HUES48 (cell line): ENCODE data around the gene PDILT.
"Not testable (repeated sequence)": the region's sequence is repeated elsewhere in the genome, so short reads cannot be mapped to it uniquely, and the experiment has no call there.

ENCODE experiments used
- H3K27ac ChIP-seq: one replicate; pipeline ENCODE4 v1.7.0; 2013; ENCODE audit warnings: low read depth, low read length, inconsistent platforms
- H3K27me3 ChIP-seq: 2 replicates; pipeline ENCODE4 v1.6.1; 2013; ENCODE audit warnings: mild to moderate bottlenecking, low read length; ENCODE audit not compliant: control insufficient read depth, insufficient read depth
- H3K36me3 ChIP-seq: 2 replicates; pipeline ENCODE4 v1.6.1; 2013; ENCODE audit warnings: low read length; ENCODE audit not compliant: control insufficient read depth, insufficient read depth
- H3K4me1 ChIP-seq: 2 replicates; pipeline ENCODE4 v1.6.1; 2013; ENCODE audit warnings: mild to moderate bottlenecking, low read length; ENCODE audit not compliant: control insufficient read depth, insufficient read depth
- H3K4me3 ChIP-seq: 2 replicates; pipeline ENCODE4 v1.5.1; 2013; ENCODE audit warnings: mild to moderate bottlenecking, low read depth, low read length
- H3K9ac ChIP-seq: 2 replicates; pipeline ENCODE4 v1.6.1; 2013; ENCODE audit warnings: mild to moderate bottlenecking, low read depth, low read length, moderate library complexity
- H3K9me3 ChIP-seq: 2 replicates; pipeline ENCODE4 v1.6.1; 2013; ENCODE audit warnings: low read length; ENCODE audit not compliant: control insufficient read depth, insufficient read depth

The PDILT gene

DNA sequence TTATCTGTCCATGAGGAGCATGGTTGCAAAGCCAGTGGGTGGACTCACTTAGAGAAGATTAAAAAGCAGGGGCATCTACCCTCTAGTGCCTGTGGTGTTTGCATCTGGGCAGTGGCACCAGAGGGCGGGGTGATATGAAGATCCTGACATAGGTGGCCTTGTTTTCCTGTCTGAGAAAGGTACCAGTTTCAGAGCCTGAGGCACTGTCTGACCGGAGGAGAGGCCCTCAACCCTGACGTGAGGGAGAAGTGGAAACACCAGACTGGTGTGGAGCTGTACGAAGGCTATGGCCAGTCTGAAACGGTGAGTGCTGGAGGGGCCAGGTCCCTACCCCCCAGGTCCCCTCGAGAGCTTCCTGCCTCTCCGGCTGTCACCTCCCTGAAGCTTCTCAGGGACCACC lies 25.0 kb upstream of the PDILT start:
- H3K9me3 ChIP-seq, H3K27ac ChIP-seq, H3K36me3 ChIP-seq, H3K4me3 ChIP-seq, H3K27me3 ChIP-seq, H3K4me1 ChIP-seq, H3K9ac ChIP-seq: not testable (repeated sequence)

- not testable (repeated sequence) for H3K27me3 ChIP-seq, H3K4me1 ChIP-seq, H3K36me3 ChIP-seq, H3K27ac ChIP-seq, H3K9ac ChIP-seq, H3K4me3 ChIP-seq, H3K9me3 ChIP-seq
Observed at GRCh38 chr16:20427401-20427797, 22.9 kb upstream of the PDILT start.

DNA sequence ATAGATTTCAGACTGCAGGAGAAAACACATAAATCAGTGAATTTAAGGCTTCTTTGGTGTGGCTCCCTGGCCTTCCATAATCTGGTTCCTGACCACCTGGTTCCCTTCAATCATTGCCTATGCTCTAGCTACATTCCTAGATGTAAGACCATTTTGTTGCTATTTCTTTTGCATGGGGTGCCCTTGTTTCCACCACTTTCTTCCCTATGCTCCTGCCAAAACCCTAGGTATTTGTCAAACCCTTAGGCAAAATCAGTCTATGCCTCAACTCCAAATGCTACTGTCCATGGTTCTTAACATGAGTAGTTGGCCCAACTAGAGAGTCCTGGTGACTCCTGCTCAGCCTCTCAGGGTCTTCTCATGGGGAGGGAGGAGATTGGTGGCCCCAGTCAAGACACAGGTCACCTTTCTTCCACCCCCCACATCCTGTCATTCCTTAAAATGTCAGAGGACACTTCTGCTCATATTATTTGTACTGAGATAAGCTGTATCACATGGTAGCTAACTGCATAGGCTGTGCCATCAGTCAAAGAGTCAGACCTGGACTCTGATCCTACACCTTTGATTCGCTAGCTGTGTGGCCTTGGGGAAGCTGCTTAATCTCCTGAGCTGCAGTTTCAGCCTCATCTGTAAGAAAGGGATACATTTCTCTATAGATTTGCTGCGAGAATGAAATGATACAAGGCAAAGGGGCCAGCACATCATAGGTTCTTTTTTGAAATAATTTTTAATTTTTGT lies 19.8 kb upstream of the PDILT start:
- Histone ChIP-seq H3K27ac (no peak overlapping the region), H3K4me3 (no peak overlapping the region), H3K9me3 (no peaks in the 10 kb centered on the region), H3K4me1 (no peaks in the 10 kb centered on the region), H3K36me3 (no peaks in the 10 kb centered on the region), H3K9ac (no peak overlapping the region), H3K27me3 (no peaks in the 10 kb centered on the region)

- not testable (repeated sequence) for H3K4me1 ChIP-seq, H3K9me3 ChIP-seq, H3K27ac ChIP-seq, H3K9ac ChIP-seq, H3K36me3 ChIP-seq, H3K4me3 ChIP-seq, H3K27me3 ChIP-seq
Observed at GRCh38 chr16:20423772-20424128, 19.2 kb upstream of the PDILT start.

DNA sequence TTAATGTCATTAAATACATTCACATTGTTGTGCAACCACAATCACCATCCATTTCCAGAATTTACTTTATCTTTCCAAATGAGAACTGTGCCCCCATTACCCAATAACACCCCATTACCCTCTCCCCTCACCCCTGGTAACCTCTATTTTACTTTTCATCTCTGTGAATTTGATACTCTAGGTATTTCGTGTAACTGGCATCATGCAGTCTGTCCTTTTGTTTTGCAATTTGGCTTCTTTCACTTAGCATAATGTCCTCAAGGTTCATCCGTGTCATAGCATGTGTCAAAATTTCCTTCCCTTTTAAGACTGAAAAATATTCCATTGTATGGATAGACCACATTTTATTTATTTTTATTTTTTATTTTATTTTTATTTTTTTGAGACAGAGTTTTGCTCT lies 17.2 kb upstream of the PDILT start:
- H3K4me3 ChIP-seq, H3K27ac ChIP-seq, H3K36me3 ChIP-seq, H3K9me3 ChIP-seq, H3K27me3 ChIP-seq, H3K4me1 ChIP-seq, H3K9ac ChIP-seq: not testable (repeated sequence)

DNA sequence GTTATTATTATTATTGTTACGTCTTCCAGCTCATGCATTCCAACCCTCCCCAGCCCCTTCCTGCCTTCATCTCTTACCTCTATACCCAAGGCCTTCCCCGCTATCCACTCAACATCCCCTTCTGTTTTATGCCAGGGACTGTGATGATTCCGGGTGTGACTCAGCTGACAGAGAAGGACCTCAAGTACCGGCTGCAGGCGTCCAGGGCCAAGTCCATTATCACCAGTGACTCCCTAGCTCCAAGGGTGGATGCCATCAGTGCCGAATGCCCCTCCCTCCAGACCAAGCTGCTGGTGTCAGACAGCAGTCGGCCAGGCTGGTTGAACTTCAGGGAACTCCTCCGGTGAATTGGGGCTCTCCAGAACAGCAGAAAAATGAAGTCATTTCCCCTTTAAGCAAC lies 14.6 kb upstream of the PDILT start:
- not testable (repeated sequence) for H3K36me3 ChIP-seq, H3K9ac ChIP-seq, H3K4me3 ChIP-seq, H3K27me3 ChIP-seq, H3K27ac ChIP-seq, H3K4me1 ChIP-seq, H3K9me3 ChIP-seq

- no peaks in the 10 kb centered on the region for H3K27me3 ChIP-seq
- H3K9me3 ChIP-seq, result peaks cover 2% of the 10 kb centered on the region; the same call in 1 of the 2 replicates
- H3K4me1 ChIP-seq, result no peaks in the 10 kb centered on the region
- no peak overlapping the region for H3K9ac ChIP-seq
- no peak overlapping the region for H3K27ac ChIP-seq
- H3K4me3 ChIP-seq, result no peak overlapping the region
- no peaks in the 10 kb centered on the region for H3K36me3 ChIP-seq
Observed at GRCh38 chr16:20415541-20415940, 11.0 kb upstream of the PDILT start.

GRCh38 chr16:20411055-20411454 lies 6.5 kb upstream of the PDILT start:
- Histone ChIP-seq H3K4me1 (0 out of 2 replicates have a peak, but pooled peaks cover 2% of the 10 kb centered on the region), H3K27ac (no peak overlapping the region), H3K4me3 (no peak overlapping the region), H3K9ac (no peak overlapping the region), H3K36me3 (no peaks in the 10 kb centered on the region), H3K27me3 (no peaks in the 10 kb centered on the region), H3K9me3 (peaks cover 2% of the 10 kb centered on the region; the same call in 1 of the 2 replicates)

GRCh38 chr16:20410121-20410723 lies 5.7 kb upstream of the PDILT start:
- Histone ChIP-seq H3K27me3 (no peaks in the 10 kb centered on the region), H3K4me1 (0 out of 2 replicates have a peak, but pooled peaks cover 2% of the 10 kb centered on the region), H3K9ac (no peak overlapping the region), H3K4me3 (no peak overlapping the region), H3K9me3 (peaks cover 2% of the 10 kb centered on the region; the same call in 1 of the 2 replicates), H3K36me3 (no peaks in the 10 kb centered on the region), H3K27ac (no peak overlapping the region)

GRCh38 chr16:20409398-20410120 lies 5.0 kb upstream of the PDILT start, which contains the start of gene ACSM5:
Gene ACSM5 (plus strand): TSS chr16:20409534. CDS start chr16:20411485, 1,951 bp downstream.
- Histone ChIP-seq H3K4me3 (no peak within 1 kb of the TSS), H3K9me3 (peaks cover 2% of the 10 kb centered on the region; the same call in 1 of the 2 replicates), H3K9ac (no peak within 1 kb of the TSS), H3K27me3 (no peaks in the 10 kb centered on the region), H3K36me3 (no peaks in the 10 kb centered on the region), H3K27ac (no peak within 1 kb of the TSS), H3K4me1 (0 out of 2 replicates have a peak, but pooled peaks cover 2% of the 10 kb centered on the region)

DNA sequence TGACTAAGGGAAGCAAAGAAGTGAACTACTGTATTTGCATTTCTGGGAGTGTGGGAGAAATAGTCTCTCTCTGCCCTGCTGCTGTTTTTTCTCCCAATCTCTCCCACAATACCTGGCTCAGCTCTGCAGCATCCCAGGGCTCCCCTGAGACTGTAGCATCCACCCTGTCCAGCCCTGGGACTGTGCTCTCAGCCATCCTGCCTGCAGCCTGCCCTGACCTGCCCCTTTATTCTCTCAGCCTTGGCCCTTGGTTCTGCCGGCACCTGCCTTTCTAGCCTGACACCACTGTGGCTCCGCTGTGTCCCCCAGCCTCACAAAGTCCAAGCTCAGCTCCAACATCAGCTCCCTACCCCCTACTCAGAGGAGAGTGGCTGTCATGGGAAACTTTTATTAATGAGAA lies 1.9 kb downstream of the PDILT start:
- H3K4me1 ChIP-seq, result no peaks in the 10 kb centered on the region
- no peak overlapping the region for H3K4me3 ChIP-seq
- no peaks in the 10 kb centered on the region for H3K27me3 ChIP-seq
- H3K9ac ChIP-seq, result no peak overlapping the region
- no peaks in the 10 kb centered on the region for H3K9me3 ChIP-seq
- H3K27ac ChIP-seq, result no peak overlapping the region
- no peaks in the 10 kb centered on the region for H3K36me3 ChIP-seq
